H1 (cell line): Measurements from ENCODE around the gene RNF126. TPM values are rescaled to one million over a fixed set of nuclear protein-coding genes. Genes with fewer than 3 reads are reported as not detected.
"Not testable (repeated sequence)": the region's sequence is repeated elsewhere in the genome, so short reads cannot be mapped to it uniquely, and the experiment has no call there.

Experiments
- CTCF ChIA-PET: fragments of 300-600 bp; sonication (Branson Sonifier 250); formaldehyde crosslinking; loops from one replicate; lab custom pipeline; 2021; ENCODE audit not compliant: partially characterized antibody; lab: Charles Lee
- POLR2A ChIA-PET: fragments of 300-600 bp; sonication (Branson Sonifier 250); formaldehyde crosslinking; loops from one replicate; lab custom pipeline; 2021; ENCODE audit warnings: inconsistent platforms; ENCODE audit not compliant: partially characterized antibody; lab: Charles Lee
- DNase-seq, 2 experiments: peaks; one replicate each; pipeline versions ENCODE4 v3.0.0 to v3.0.0-alpha.2; 2010 to 2022; ENCODE audit warnings: low spot score in 2 of 2, low read depth in 1 of 2, mixed read lengths in 1 of 2
- FAIRE-seq: peaks from 2 replicates; lab custom pipeline; 2011; peaks lifted over from hg19 to GRCh38; lab: Jason Lieb, UNC
- H2AFZ ChIP-seq: 2 replicates; pipeline ENCODE4 v1.8.1; 2012; ENCODE audit warnings: low read length, inconsistent platforms
- H2AK5ac ChIP-seq: 2 replicates; pipeline ENCODE4 v1.6.1; 2013; ENCODE audit warnings: low read depth, low read length
- H2BK120ac ChIP-seq: replicated peaks from 2 replicates; pipeline ENCODE3; 2013; ENCODE audit warnings: low read depth, low read length, inconsistent platforms
- H2BK12ac ChIP-seq: 2 replicates; pipeline ENCODE4 v1.6.1; 2013; ENCODE audit warnings: low read depth, low read length
- H2BK15ac ChIP-seq: 2 replicates; pipeline ENCODE4 v1.6.1; 2013; ENCODE audit warnings: low read length
- H2BK20ac ChIP-seq: 2 replicates; pipeline ENCODE4 v1.6.1; 2013; ENCODE audit warnings: low read length
- H2BK5ac ChIP-seq: 2 replicates; pipeline ENCODE4 v1.6.1; 2013; ENCODE audit warnings: low read depth, low read length
- H3K14ac ChIP-seq: 2 replicates; pipeline ENCODE4 v1.6.1; 2013; ENCODE audit warnings: inconsistent platforms; ENCODE audit not compliant: insufficient read length
- H3K18ac ChIP-seq: 2 replicates; pipeline ENCODE4 v1.6.1; 2013; ENCODE audit warnings: low read length; ENCODE audit errors: extremely low read depth
- H3K23ac ChIP-seq: 2 replicates; pipeline ENCODE4 v1.6.1; 2013; ENCODE audit warnings: inconsistent platforms; ENCODE audit not compliant: insufficient read length
- H3K23me2 ChIP-seq: 2 replicates; pipeline ENCODE4 v1.6.1; 2013; ENCODE audit warnings: low read depth, low read length
- H3K27ac ChIP-seq: 2 replicates; pipeline ENCODE4 v1.6.1; 2011; ENCODE audit warnings: low read depth, low read length, inconsistent platforms
- H3K27me3 ChIP-seq, 4 experiments: replicated peaks in 1 of 4; 1 replicate in 1 of 4; 2 replicates in 3 of 4; pipeline versions ENCODE4 v1.6.1 to v1.8.1; 2011 to 2013; ENCODE audit warnings: low read length in 3 of 4, mild to moderate bottlenecking in 3 of 4, inconsistent platforms in 2 of 4, mixed read lengths in 2 of 4, moderate library complexity in 1 of 4; ENCODE audit not compliant: control insufficient read depth in 3 of 4, insufficient read depth in 3 of 4; ENCODE audit errors: extremely low read depth in 1 of 4
- H3K36me3 ChIP-seq, 4 experiments: 2 replicates each; pipeline versions ENCODE4 v1.6.1 to v1.8.1; 2011 to 2013; ENCODE audit warnings: mild to moderate bottlenecking in 4 of 4, low read length in 3 of 4, moderate library complexity in 2 of 4, control low read depth in 1 of 4, inconsistent platforms in 1 of 4; ENCODE audit not compliant: insufficient read depth in 4 of 4, control insufficient read depth in 2 of 4
- H3K4ac ChIP-seq: replicated peaks from 2 replicates; pipeline ENCODE3; 2013; ENCODE audit warnings: low read length, low read depth, mixed read lengths, inconsistent platforms; ENCODE audit not compliant: insufficient read length
- H3K4me1 ChIP-seq, 4 experiments: replicated peaks in 1 of 4; 1 replicate in 1 of 4; 2 replicates in 3 of 4; pipeline versions ENCODE4 v1.6.1 to v1.8.1; 2011 to 2013; ENCODE audit warnings: low read length in 3 of 4, inconsistent platforms in 2 of 4, mixed read lengths in 1 of 4; ENCODE audit not compliant: insufficient read depth in 4 of 4, control insufficient read depth in 3 of 4
- H3K4me2 ChIP-seq, 2 experiments: 2 replicates each; pipeline versions ENCODE4 v1.6.1 to v1.8.1; 2011 to 2013; ENCODE audit warnings: low read depth in 2 of 2, low read length in 2 of 2, control low read depth in 1 of 2, inconsistent platforms in 1 of 2, mild to moderate bottlenecking in 1 of 2; ENCODE audit not compliant: insufficient read depth in 1 of 2
- H3K4me3 ChIP-seq, 4 experiments: fragments of 200-600, 300-600 bp in 1 of 4; sonication (generic), shearing (Covaris generic), sonication (Bioruptor Twin) in 1 of 4; 2 replicates each; pipeline versions ENCODE4 v1.5.1 to v1.8.1; 2011 to 2016; ENCODE audit warnings: low read length in 4 of 4, low read depth in 3 of 4, control low read depth in 2 of 4, inconsistent platforms in 2 of 4, mild to moderate bottlenecking in 2 of 4, mixed read lengths in 1 of 4, moderate library complexity in 1 of 4; ENCODE audit not compliant: insufficient read depth in 2 of 4; ENCODE audit errors: extremely low read depth in 1 of 4
- H3K56ac ChIP-seq: replicated peaks from 2 replicates; pipeline ENCODE3; 2013; ENCODE audit warnings: low read depth, mild to moderate bottlenecking, mixed read lengths, low read length, inconsistent platforms; ENCODE audit not compliant: insufficient read length
- H3K79me1 ChIP-seq: 2 replicates; pipeline ENCODE4 v1.6.1; 2013; ENCODE audit warnings: low read depth, low read length, control low read depth
- H3K79me2 ChIP-seq, 2 experiments: 2 replicates each; pipeline versions ENCODE4 v1.6.1 to v1.8.1; 2012 to 2013; ENCODE audit warnings: low read length in 2 of 2, mild to moderate bottlenecking in 2 of 2, inconsistent platforms in 1 of 2; ENCODE audit not compliant: insufficient read depth in 2 of 2, control insufficient read depth in 1 of 2
- H3K9ac ChIP-seq, 4 experiments: replicated peaks in 1 of 4; 1 replicate in 1 of 4; 2 replicates in 3 of 4; pipeline versions ENCODE4 v1.6.1 to v1.8.1; 2011 to 2013; ENCODE audit warnings: low read depth in 3 of 4, low read length in 3 of 4, control low read depth in 2 of 4, mild to moderate bottlenecking in 2 of 4, moderate library complexity in 2 of 4, inconsistent platforms in 1 of 4; ENCODE audit errors: extremely low read depth in 1 of 4
- H3K9me3 ChIP-seq, 2 experiments: 2 replicates each; pipeline versions ENCODE4 v1.6.1 to v1.8.1; 2012 to 2013; ENCODE audit warnings: mild to moderate bottlenecking in 2 of 2, moderate library complexity in 2 of 2, control low read depth in 1 of 2, inconsistent platforms in 1 of 2, low read depth in 1 of 2, low read length in 1 of 2, mixed read lengths in 1 of 2; ENCODE audit not compliant: insufficient read depth in 2 of 2
- H4K20me1 ChIP-seq, 2 experiments: replicated peaks in 1 of 2; 2 replicates each; pipeline versions ENCODE3 to v1.8.1; 2011 to 2013; ENCODE audit warnings: inconsistent platforms in 2 of 2, low read length in 2 of 2, mild to moderate bottlenecking in 1 of 2; ENCODE audit not compliant: insufficient read depth in 2 of 2, control insufficient read depth in 1 of 2
- H4K5ac ChIP-seq: 2 replicates; pipeline ENCODE4 v1.6.1; 2013; ENCODE audit warnings: low read length, low read depth, mixed read lengths, inconsistent platforms; ENCODE audit not compliant: insufficient read length
- H4K8ac ChIP-seq: 2 replicates; pipeline ENCODE4 v1.8.0; 2013; ENCODE audit warnings: mild to moderate bottlenecking, moderate library complexity, low read length, inconsistent platforms; ENCODE audit not compliant: insufficient read depth; ENCODE audit errors: extremely low read depth
- H4K91ac ChIP-seq: replicated peaks from 2 replicates; pipeline ENCODE3; 2013; ENCODE audit warnings: low read length, mixed read lengths, inconsistent platforms; ENCODE audit not compliant: insufficient read length
- WGBS, 2 experiments: shearing (Covaris generic) in 1 of 2; methylation state at CpG; one replicate each; pipeline versions ENCODE4 v1.1.6 to v1.1.7; 2013 to 2015; ENCODE audit warnings: low lambda C conversion rate in 2 of 2, mixed read lengths in 2 of 2, inconsistent platforms in 1 of 2, low coverage in 1 of 2, missing lambda C conversion rate in 1 of 2; ENCODE audit not compliant: insufficient replicate concordance in 2 of 2, insufficient coverage in 1 of 2, insufficient read length in 1 of 2; ENCODE audit errors: extremely low coverage in 1 of 2, missing lambda C conversion rate in 1 of 2; 5-methylcytosine and 5-hydroxymethylcytosine counted together
- polyA plus RNA-seq, 7 experiments: library from polyadenylated mRNA; depleted of rRNA in 3 of 7; stranded (reverse) in 5 of 7; unstranded in 2 of 7; fragments of >200 nt in 5 of 7; fragments of 200-250 nt in 2 of 7; gene quantifications; 1 replicate in 5 of 7; 2 replicates in 1 of 7; 4 replicates in 1 of 7; pipeline versions ENCODE4 v1.2.1 to v1.2.3, GENCODE V29; 2011 to 2013; ENCODE audit warnings: missing spikeins in 2 of 7, mixed read lengths in 2 of 7
- total RNA-seq: library from RNA; stranded (reverse); fragmentation: NEBNext Ultra II Directional; extraction: Animal tissue kit (Norgen Biotek cat#: 25700); gene quantifications from 2 replicates; pipeline ENCODE4 v1.2.1, GENCODE V29; 2021
- TF ChIP-seq, protein P1 (sequence below), 3 experiments: IDR thresholded peaks; 1 replicate in 2 of 3; 2 replicates in 1 of 3; pipeline versions ENCODE4 v1.5.1 to v1.6.1; 2011; ENCODE audit warnings: low read length in 3 of 3, mild to moderate bottlenecking in 3 of 3, inconsistent platforms in 2 of 3, low read depth in 1 of 3, moderate library complexity in 1 of 3; ENCODE audit not compliant: insufficient read depth in 1 of 3; ENCODE audit errors: control extremely low read depth in 1 of 3

RNF126 gene
- total and polyA plus RNA-seq, 2 of the 8 experiments (the other 6 are each of a cell fraction or from before 2014, with no cell fraction given) = 21.8 to 68.0 TPM

DNA sequence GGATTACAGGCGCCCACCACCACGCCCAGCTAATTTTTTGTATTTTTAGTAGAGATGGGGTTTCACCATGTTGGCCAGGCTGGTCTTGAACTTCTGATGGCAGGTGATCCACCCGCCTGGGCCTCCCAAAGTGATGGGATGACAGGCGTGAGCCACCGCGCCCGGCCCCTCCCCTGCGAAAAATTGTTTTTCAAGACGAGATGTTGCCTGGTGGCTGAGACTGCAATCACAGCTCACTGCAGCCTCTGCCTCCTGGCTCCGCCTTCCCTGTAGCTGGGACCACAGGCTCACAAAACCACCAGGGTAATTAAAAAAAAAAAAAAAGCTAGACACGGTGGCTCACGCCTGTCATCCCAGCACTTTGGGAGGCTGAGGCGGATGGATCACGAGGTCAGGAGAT lies 36.9 kb upstream of the RNF126 start:
- H3K9ac ChIP-seq, H3K56ac ChIP-seq, H3K18ac ChIP-seq, H3K4me3 ChIP-seq, H3K79me1 ChIP-seq, H2AK5ac ChIP-seq, H3K23me2 ChIP-seq, DNase-seq, H2AFZ ChIP-seq, H2BK12ac ChIP-seq, H4K8ac ChIP-seq, H3K14ac ChIP-seq, H2BK20ac ChIP-seq, H4K5ac ChIP-seq, H3K23ac ChIP-seq, H3K4me1 ChIP-seq, H4K20me1 ChIP-seq, H2BK5ac ChIP-seq, H3K27me3 ChIP-seq, FAIRE-seq, H2BK15ac ChIP-seq, H2BK120ac ChIP-seq, H3K4me2 ChIP-seq, H4K91ac ChIP-seq, H3K79me2 ChIP-seq, H3K36me3 ChIP-seq, H3K27ac ChIP-seq, H3K4ac ChIP-seq, H3K9me3 ChIP-seq: not testable (repeated sequence)
- ChIA-PET CTCF (interaction anchor here (0.7 to 2.0 kb wide), 6 partner anchors 10 to 40 kb away, joined by 3 to 16 read pairs (median 6); no protein-coding TSS in a partner anchor), POLR2A (interaction anchor here (0.6 to 1.0 kb wide), 4 partner anchors 9 to 231 kb away, joined by 3 read pairs; partner anchors contain the start of gene PALM)
- WGBS, 2 experiments = 77% methylated on average over 10 of the region's 14 CpGs; no CpG with 5 or more reads in 1 of the 2 experiments
- TF ChIP-seq, protein P1, sequence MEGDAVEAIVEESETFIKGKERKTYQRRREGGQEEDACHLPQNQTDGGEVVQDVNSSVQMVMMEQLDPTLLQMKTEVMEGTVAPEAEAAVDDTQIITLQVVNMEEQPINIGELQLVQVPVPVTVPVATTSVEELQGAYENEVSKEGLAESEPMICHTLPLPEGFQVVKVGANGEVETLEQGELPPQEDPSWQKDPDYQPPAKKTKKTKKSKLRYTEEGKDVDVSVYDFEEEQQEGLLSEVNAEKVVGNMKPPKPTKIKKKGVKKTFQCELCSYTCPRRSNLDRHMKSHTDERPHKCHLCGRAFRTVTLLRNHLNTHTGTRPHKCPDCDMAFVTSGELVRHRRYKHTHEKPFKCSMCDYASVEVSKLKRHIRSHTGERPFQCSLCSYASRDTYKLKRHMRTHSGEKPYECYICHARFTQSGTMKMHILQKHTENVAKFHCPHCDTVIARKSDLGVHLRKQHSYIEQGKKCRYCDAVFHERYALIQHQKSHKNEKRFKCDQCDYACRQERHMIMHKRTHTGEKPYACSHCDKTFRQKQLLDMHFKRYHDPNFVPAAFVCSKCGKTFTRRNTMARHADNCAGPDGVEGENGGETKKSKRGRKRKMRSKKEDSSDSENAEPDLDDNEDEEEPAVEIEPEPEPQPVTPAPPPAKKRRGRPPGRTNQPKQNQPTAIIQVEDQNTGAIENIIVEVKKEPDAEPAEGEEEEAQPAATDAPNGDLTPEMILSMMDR (IDR thresholded peaks at IDR 0.05; ENCODE audit: control extremely low read depth in 1 of 3, insufficient read depth in 1 of 3, low read depth in 1 of 3, low read length in 3 of 3) = peak in 1 of 3 experiments; percentile 2; a peak in 1 of 4 replicates
